GM19455 (cell line): ENCODE data around the gene GNL3.
"Not testable (repeated sequence)": the region's sequence is repeated elsewhere in the genome, so short reads cannot be mapped to it uniquely, and the experiment has no call there.

Experiments used
- ATAC-seq: cut with Tn5 transposase; IDR thresholded peaks from one replicate; pipeline ENCODE4 v1.9.1; 2021; ENCODE audit not compliant: unreplicated experiment

Gene GNL3

GRCh38 chr3:52685709-52686691 lies at the start of gene GNL3, which contains the start of gene PBRM1:
Gene GNL3, plus strand, starts transcription at chr3:52686032. Its CDS starts 61 bp downstream, at chr3:52686093.
Gene PBRM1, minus strand, starts transcription at chr3:52685913.
- peak; percentile 68 for ATAC-seq

- ATAC-seq: no peak
These were observed 49.2 kb upstream of the GNL3 start for GRCh38 chr3:52636673-52637072.

GRCh38 chr3:52645549-52645948 lies 40.3 kb upstream of the GNL3 start:
- ATAC-seq: no peak

GRCh38 chr3:52649461-52650210 lies 36.2 kb upstream of the GNL3 start:
- ATAC-seq: no peak

- no peak for ATAC-seq
These were observed 35.4 kb upstream of the GNL3 start for GRCh38 chr3:52650439-52650838.

GRCh38 chr3:52651592-52651991 lies 34.2 kb upstream of the GNL3 start:
- no peak for ATAC-seq

- no peak for ATAC-seq
These were observed 29.9 kb upstream of the GNL3 start for GRCh38 chr3:52655895-52656294.

- no peak for ATAC-seq
These were observed 25.8 kb upstream of the GNL3 start for GRCh38 chr3:52660046-52660445.

GRCh38 chr3:52663098-52663497 lies 22.7 kb upstream of the GNL3 start:
- no peak for ATAC-seq

- ATAC-seq: peak; percentile 85
These were observed 15.0 kb upstream of the GNL3 start for GRCh38 chr3:52670621-52671521.

- ATAC-seq: no peak
These were observed 14.2 kb upstream of the GNL3 start for GRCh38 chr3:52671676-52672075.

- ATAC-seq: not testable (repeated sequence)
These were observed 9.6 kb upstream of the GNL3 start for GRCh38 chr3:52676201-52676600.

- no peak for ATAC-seq
These were observed 7.3 kb upstream of the GNL3 start for GRCh38 chr3:52678265-52679198.

- no peak for ATAC-seq
These were observed 6.7 kb upstream of the GNL3 start for GRCh38 chr3:52679199-52679538.

- no peak for ATAC-seq
These were observed 6.0 kb upstream of the GNL3 start for GRCh38 chr3:52679811-52680210.

- no peak for ATAC-seq
These were observed 4.2 kb upstream of the GNL3 start for GRCh38 chr3:52681596-52681995.

- no peak for ATAC-seq
These were observed 3.8 kb upstream of the GNL3 start for GRCh38 chr3:52682016-52682415.

- ATAC-seq: no peak
These were observed 2.2 kb upstream of the GNL3 start for GRCh38 chr3:52683611-52684010.

GRCh38 chr3:52684184-52684583 lies 1.6 kb upstream of the GNL3 start:
- ATAC-seq: no peak

- ATAC-seq: peak; percentile 77
These were observed 535 bp upstream of the GNL3 start for GRCh38 chr3:52685285-52685708.
